Measurements from ENCODE around the gene PFDN4.
"Not testable (repeated sequence)": the region's sequence is repeated elsewhere in the genome, so short reads cannot be mapped to it uniquely, and the experiment has no call there.

Gene PFDN4

GRCh38 chr20:54237116-54237943 is 29.4 kb downstream of the PFDN4 start:
- Histone ChIP-seq H3K4me3 (ENCODE audit: control insufficient read depth in 1 of 7, extremely low read depth in 1 of 7, insufficient read depth in 4 of 7, low read depth in 2 of 7, low read length in 6 of 7) (no peak overlapping the region), H3K9me3 (ENCODE audit: control extremely low read depth in 1 of 5, control insufficient read depth in 4 of 5, insufficient read depth in 2 of 5, low read depth in 1 of 5, low read length in 4 of 5) (peaks cover 0 to 2% (median under 1%) of the 10 kb centered on the region in 5 experiments), H3K27ac (ENCODE audit: insufficient read depth in 1 of 2, low read depth in 1 of 2, low read length in 2 of 2, poor library complexity in 1 of 2, severe bottlenecking in 2 of 2) (no peak overlapping the region), H3K27me3 (replicated peaks in 2 of 5; ENCODE audit: control insufficient read depth in 4 of 5, insufficient read depth in 5 of 5, low read length in 4 of 5) (peaks cover 0 to 3% (median 0%) of the 10 kb centered on the region in 5 experiments), H3K4me1 (ENCODE audit: control extremely low read depth in 1 of 4, control insufficient read depth in 4 of 4, insufficient read depth in 4 of 4, low read length in 3 of 4) (peaks cover 0 to 3% (median 0%) of the 10 kb centered on the region in 4 experiments), H3K36me3 (ENCODE audit: control insufficient read depth in 4 of 4, insufficient read depth in 4 of 4, low read length in 3 of 4) (no peaks in the 10 kb centered on the region)
- POLR2A ChIA-PET: no interaction called here
- CTCF ChIA-PET: interaction anchor here (1.1 kb wide), 1 partner anchor 43 kb away, joined by 3 read pairs; no protein-coding TSS in a partner anchor
- 97% methylated on average over 5 of the region's 12 CpGs for WGBS (ENCODE audit: insufficient coverage)
- DNase-seq: peak in 2 of 3 donors; percentile 43 to 44

GRCh38 chr20:54244113-54244512 is 36.2 kb downstream of the PFDN4 start:
- CTCF ChIA-PET: no interaction called here

GRCh38 chr20:54248705-54249104 is 40.8 kb downstream of the PFDN4 start:
- H3K36me3 ChIP-seq (ENCODE audit: control insufficient read depth in 4 of 4, insufficient read depth in 4 of 4, low read length in 3 of 4); H3K4me3 ChIP-seq (ENCODE audit: control insufficient read depth in 1 of 7, extremely low read depth in 1 of 7, insufficient read depth in 4 of 7, low read depth in 2 of 7, low read length in 6 of 7); POLR2A ChIA-PET; DNase-seq; H3K4me1 ChIP-seq (ENCODE audit: control extremely low read depth in 1 of 4, control insufficient read depth in 4 of 4, insufficient read depth in 4 of 4, low read length in 3 of 4); H3K9me3 ChIP-seq (ENCODE audit: control extremely low read depth in 1 of 5, control insufficient read depth in 4 of 5, insufficient read depth in 2 of 5, low read depth in 1 of 5, low read length in 4 of 5); H3K27ac ChIP-seq (ENCODE audit: insufficient read depth in 1 of 2, low read depth in 1 of 2, low read length in 2 of 2, poor library complexity in 1 of 2, severe bottlenecking in 2 of 2); H3K27me3 ChIP-seq (replicated peaks in 2 of 5; ENCODE audit: control insufficient read depth in 4 of 5, insufficient read depth in 5 of 5, low read length in 4 of 5); CTCF ChIA-PET: not testable (repeated sequence)
- 100% methylated on average over 2 of the region's 4 CpGs for WGBS (ENCODE audit: insufficient coverage)

More at GRCh38 chr20:54244113-54244512, 36.2 kb downstream of the PFDN4 start:
- no peaks in the 10 kb centered on the region for H3K36me3 ChIP-seq (ENCODE audit: control insufficient read depth in 4 of 4, insufficient read depth in 4 of 4, low read length in 3 of 4)
- peaks cover 0 to 3% (median 0%) of the 10 kb centered on the region in 5 experiments for H3K27me3 ChIP-seq (replicated peaks in 2 of 5; ENCODE audit: control insufficient read depth in 4 of 5, insufficient read depth in 5 of 5, low read length in 4 of 5)
- H3K9me3 ChIP-seq (ENCODE audit: control extremely low read depth in 1 of 5, control insufficient read depth in 4 of 5, insufficient read depth in 2 of 5, low read depth in 1 of 5, low read length in 4 of 5): no peaks in the 10 kb centered on the region
- H3K4me3 ChIP-seq (ENCODE audit: control insufficient read depth in 1 of 7, extremely low read depth in 1 of 7, insufficient read depth in 4 of 7, low read depth in 2 of 7, low read length in 6 of 7): no peak overlapping the region
- H3K4me1 ChIP-seq (ENCODE audit: control extremely low read depth in 1 of 4, control insufficient read depth in 4 of 4, insufficient read depth in 4 of 4, low read length in 3 of 4): no peaks in the 10 kb centered on the region
- WGBS (ENCODE audit: insufficient coverage): 100% methylated on average over 3 of the region's 4 CpGs
- POLR2A ChIA-PET: no interaction called here
- no peak for DNase-seq
- no peak overlapping the region for H3K27ac ChIP-seq (ENCODE audit: insufficient read depth in 1 of 2, low read depth in 1 of 2, low read length in 2 of 2, poor library complexity in 1 of 2, severe bottlenecking in 2 of 2)

- POLR2A ChIA-PET: no interaction called here
- DNase-seq: no peak
- H3K27me3 ChIP-seq (replicated peaks in 2 of 5; ENCODE audit: control insufficient read depth in 4 of 5, insufficient read depth in 5 of 5, low read length in 4 of 5): peaks cover 0 to 7% (median 0%) of the 10 kb centered on the region in 5 experiments
- CTCF ChIA-PET: no interaction called here
- H3K4me3 ChIP-seq (ENCODE audit: control insufficient read depth in 1 of 7, extremely low read depth in 1 of 7, insufficient read depth in 4 of 7, low read depth in 2 of 7, low read length in 6 of 7): no peak overlapping the region
- no peak overlapping the region for H3K27ac ChIP-seq (ENCODE audit: insufficient read depth in 1 of 2, low read depth in 1 of 2, low read length in 2 of 2, poor library complexity in 1 of 2, severe bottlenecking in 2 of 2)
- 100% methylated on average over 5 of the region's 10 CpGs for WGBS (ENCODE audit: insufficient coverage)
- H3K36me3 ChIP-seq (ENCODE audit: control insufficient read depth in 4 of 4, insufficient read depth in 4 of 4, low read length in 3 of 4): no peaks in the 10 kb centered on the region
- no peaks in the 10 kb centered on the region for H3K4me1 ChIP-seq (ENCODE audit: control extremely low read depth in 1 of 4, control insufficient read depth in 4 of 4, insufficient read depth in 4 of 4, low read length in 3 of 4)
- no peaks in the 10 kb centered on the region for H3K9me3 ChIP-seq (ENCODE audit: control extremely low read depth in 1 of 5, control insufficient read depth in 4 of 5, insufficient read depth in 2 of 5, low read depth in 1 of 5, low read length in 4 of 5)
These were observed 42.8 kb downstream of the PFDN4 start for GRCh38 chr20:54250691-54251090.

GRCh38 chr20:54251096-54251495 is 43.2 kb downstream of the PFDN4 start:
- ChIA-PET POLR2A (no interaction called here), CTCF (no interaction called here)
- no peaks in the 10 kb centered on the region for H3K4me1 ChIP-seq (ENCODE audit: control extremely low read depth in 1 of 4, control insufficient read depth in 4 of 4, insufficient read depth in 4 of 4, low read length in 3 of 4)
- no peaks in the 10 kb centered on the region for H3K36me3 ChIP-seq (ENCODE audit: control insufficient read depth in 4 of 4, insufficient read depth in 4 of 4, low read length in 3 of 4)
- no peak overlapping the region for H3K4me3 ChIP-seq (ENCODE audit: control insufficient read depth in 1 of 7, extremely low read depth in 1 of 7, insufficient read depth in 4 of 7, low read depth in 2 of 7, low read length in 6 of 7)
- H3K27ac ChIP-seq (ENCODE audit: insufficient read depth in 1 of 2, low read depth in 1 of 2, low read length in 2 of 2, poor library complexity in 1 of 2, severe bottlenecking in 2 of 2): no peak overlapping the region
- WGBS (ENCODE audit: insufficient coverage): 100% methylated on average over 3 of the region's 3 CpGs
- no peaks in the 10 kb centered on the region for H3K9me3 ChIP-seq (ENCODE audit: control extremely low read depth in 1 of 5, control insufficient read depth in 4 of 5, insufficient read depth in 2 of 5, low read depth in 1 of 5, low read length in 4 of 5)
- no peak for DNase-seq
- peaks cover 0 to 7% (median 0%) of the 10 kb centered on the region in 5 experiments for H3K27me3 ChIP-seq (replicated peaks in 2 of 5; ENCODE audit: control insufficient read depth in 4 of 5, insufficient read depth in 5 of 5, low read length in 4 of 5)

- WGBS (ENCODE audit: insufficient coverage): 100% methylated on average over 1 of the region's 4 CpGs
- H3K36me3 ChIP-seq (ENCODE audit: control insufficient read depth in 4 of 4, insufficient read depth in 4 of 4, low read length in 3 of 4): no peaks in the 10 kb centered on the region
- no peak overlapping the region for H3K27ac ChIP-seq (ENCODE audit: insufficient read depth in 1 of 2, low read depth in 1 of 2, low read length in 2 of 2, poor library complexity in 1 of 2, severe bottlenecking in 2 of 2)
- CTCF ChIA-PET: no interaction called here
- DNase-seq: no peak
- H3K27me3 ChIP-seq (replicated peaks in 2 of 5; ENCODE audit: control insufficient read depth in 4 of 5, insufficient read depth in 5 of 5, low read length in 4 of 5): peaks cover 0 to 6% (median 0%) of the 10 kb centered on the region in 5 experiments
- no peaks in the 10 kb centered on the region for H3K4me1 ChIP-seq (ENCODE audit: control extremely low read depth in 1 of 4, control insufficient read depth in 4 of 4, insufficient read depth in 4 of 4, low read length in 3 of 4)
- H3K9me3 ChIP-seq (ENCODE audit: control extremely low read depth in 1 of 5, control insufficient read depth in 4 of 5, insufficient read depth in 2 of 5, low read depth in 1 of 5, low read length in 4 of 5): no peaks in the 10 kb centered on the region
- POLR2A ChIA-PET: no interaction called here
- no peak overlapping the region for H3K4me3 ChIP-seq (ENCODE audit: control insufficient read depth in 1 of 7, extremely low read depth in 1 of 7, insufficient read depth in 4 of 7, low read depth in 2 of 7, low read length in 6 of 7)
These were observed 46.7 kb downstream of the PFDN4 start for GRCh38 chr20:54254596-54254995.

- Histone ChIP-seq H3K27me3 (replicated peaks in 2 of 5; ENCODE audit: control insufficient read depth in 4 of 5, insufficient read depth in 5 of 5, low read length in 4 of 5) (peaks cover 0 to 6% (median 0%) of the 10 kb centered on the region in 5 experiments), H3K4me1 (ENCODE audit: control extremely low read depth in 1 of 4, control insufficient read depth in 4 of 4, insufficient read depth in 4 of 4, low read length in 3 of 4) (no peaks in the 10 kb centered on the region), H3K9me3 (ENCODE audit: control extremely low read depth in 1 of 5, control insufficient read depth in 4 of 5, insufficient read depth in 2 of 5, low read depth in 1 of 5, low read length in 4 of 5) (no peaks in the 10 kb centered on the region), H3K36me3 (ENCODE audit: control insufficient read depth in 4 of 4, insufficient read depth in 4 of 4, low read length in 3 of 4) (no peaks in the 10 kb centered on the region), H3K4me3 (ENCODE audit: control insufficient read depth in 1 of 7, extremely low read depth in 1 of 7, insufficient read depth in 4 of 7, low read depth in 2 of 7, low read length in 6 of 7) (no peak overlapping the region), H3K27ac (ENCODE audit: insufficient read depth in 1 of 2, low read depth in 1 of 2, low read length in 2 of 2, poor library complexity in 1 of 2, severe bottlenecking in 2 of 2) (no peak overlapping the region)
- WGBS (ENCODE audit: insufficient coverage): 95% methylated on average over 5 of the region's 5 CpGs
- CTCF ChIA-PET: no interaction called here
- DNase-seq: no peak
- POLR2A ChIA-PET: no interaction called here
These were observed 47.3 kb downstream of the PFDN4 start for GRCh38 chr20:54255157-54255556.

Data from common myeloid progenitor, CD34-positive (primary cell).